Panc1 (cell line): Measurements from ENCODE around the gene EHBP1. TPM values are rescaled to one million over a fixed set of nuclear protein-coding genes. Genes with fewer than 3 reads are reported as not detected.
"Not testable (repeated sequence)": the region's sequence is repeated elsewhere in the genome, so short reads cannot be mapped to it uniquely, and the experiment has no call there.

ENCODE experiments used
- ATAC-seq: fragments of 200-7000 bp; cut with Tn5 transposase; 2 replicates; pipeline ENCODE4 v1.9.1; 2020; ENCODE audit warnings: mild to moderate bottlenecking, moderate library complexity
- BruUV-seq: library from RNA; stranded (reverse); fragments of 400-500 nt; replicated peaks from 2 replicates; lab custom pipeline; 2021; lab: Mats Ljungman, UMichigan
- CTCF ChIA-PET: fragments of 300-600 bp; sonication (Branson Sonifier 250); formaldehyde crosslinking; loops from one replicate; lab custom pipeline; 2022; ENCODE audit warnings: antibody characterized with exemption; lab: Charles Lee
- POLR2A ChIA-PET: fragments of 300-600 bp; sonication (Branson Sonifier 250); formaldehyde crosslinking; loops from one replicate; lab custom pipeline; 2022; ENCODE audit warnings: antibody characterized with exemption; lab: Charles Lee
- DNase-seq: peaks from one replicate; pipeline ENCODE4 v3.0.0-alpha.2; 2010; ENCODE audit warnings: low read depth, low spot score
- H3K27ac ChIP-seq: 2 replicates; pipeline ENCODE4 v1.5.1; 2011; ENCODE audit warnings: mild to moderate bottlenecking, low read length, inconsistent platforms
- H3K27me3 ChIP-seq: fragments of 200-500 bp; sonication (Bioruptor generic); 2 replicates; pipeline ENCODE4 v1.6.0; 2014; ENCODE audit warnings: low read length, inconsistent platforms; ENCODE audit not compliant: control insufficient read depth, insufficient read depth
- H3K36me3 ChIP-seq: fragments of 200-500 bp; sonication (Bioruptor generic); 2 replicates; pipeline ENCODE4 v1.5.1; 2014; ENCODE audit warnings: inconsistent platforms, mild to moderate bottlenecking, low read length, moderate library complexity; ENCODE audit not compliant: control insufficient read depth, insufficient read depth
- H3K4me1 ChIP-seq: 2 replicates; pipeline ENCODE4 v1.5.1; 2011; ENCODE audit warnings: inconsistent platforms, mild to moderate bottlenecking, low read length, moderate library complexity; ENCODE audit not compliant: control insufficient read depth, insufficient read depth
- H3K4me3 ChIP-seq, 2 experiments: 2 replicates each; pipeline ENCODE4 v1.5.1; 2011 to 2012; ENCODE audit warnings: low read depth in 2 of 2, low read length in 2 of 2, mild to moderate bottlenecking in 2 of 2, inconsistent platforms in 1 of 2, moderate library complexity in 1 of 2
- H3K9me3 ChIP-seq: fragments of 200-500 bp; sonication (Bioruptor generic); 2 replicates; pipeline ENCODE4 v1.5.1; 2014; ENCODE audit warnings: low read depth, mild to moderate bottlenecking, inconsistent platforms, low read length, moderate library complexity; ENCODE audit not compliant: control insufficient read depth, insufficient read depth
- CTCF ChIP-seq: fragments of 450-650 bp; IDR thresholded peaks from 2 replicates; pipeline ENCODE4 v1.5.1; 2017; ENCODE audit warnings: mild to moderate bottlenecking
- POLR2AphosphoS5 ChIP-seq: IDR thresholded peaks from 2 replicates; pipeline ENCODE4 v1.6.1; 2012; ENCODE audit warnings: mild to moderate bottlenecking, low read depth, low read length, moderate library complexity
- REST ChIP-seq, 2 experiments: IDR thresholded peaks; 2 replicates each; pipeline ENCODE4 v1.6.1; 2011 to 2012; ENCODE audit warnings: low read depth in 2 of 2, control low read depth in 1 of 2, low read length in 1 of 2, mild to moderate bottlenecking in 1 of 2, moderate library complexity in 1 of 2; ENCODE audit not compliant: insufficient read depth in 1 of 2
- SIN3A ChIP-seq: IDR thresholded peaks from 2 replicates; pipeline ENCODE4 v1.6.1; 2012; ENCODE audit warnings: low read depth, mild to moderate bottlenecking, low read length, moderate library complexity, borderline replicate concordance; ENCODE audit not compliant: insufficient read depth
- TCF7L2 ChIP-seq: IDR thresholded peaks from 2 replicates; pipeline ENCODE4 v1.6.1; 2011; ENCODE audit warnings: mild to moderate bottlenecking, low read depth, low read length, inconsistent platforms
- in situ Hi-C: cut with HindIII; loops from 2 replicates; pipeline ENCODE4 v1.10.0; 2016; ENCODE audit warnings: low sequenced_read_pairs, low pct_unique_long_range_greater_than_20kb
- intact Hi-C: fragments of 100-400 bp; cut with micrococcal nuclease; formaldehyde crosslinking; loops from one replicate; pipeline ENCODE4 v1.10.0; 2022; ENCODE audit not compliant: unreplicated experiment
- total RNA-seq: library from RNA; stranded (reverse); gene quantifications from one replicate; pipeline ENCODE4 v1.2.1, GENCODE V29; 2021; ENCODE audit not compliant: unreplicated experiment

EHBP1 gene
- total RNA-seq, 1 experiment from 2014 or later: 46.1 TPM

DNA sequence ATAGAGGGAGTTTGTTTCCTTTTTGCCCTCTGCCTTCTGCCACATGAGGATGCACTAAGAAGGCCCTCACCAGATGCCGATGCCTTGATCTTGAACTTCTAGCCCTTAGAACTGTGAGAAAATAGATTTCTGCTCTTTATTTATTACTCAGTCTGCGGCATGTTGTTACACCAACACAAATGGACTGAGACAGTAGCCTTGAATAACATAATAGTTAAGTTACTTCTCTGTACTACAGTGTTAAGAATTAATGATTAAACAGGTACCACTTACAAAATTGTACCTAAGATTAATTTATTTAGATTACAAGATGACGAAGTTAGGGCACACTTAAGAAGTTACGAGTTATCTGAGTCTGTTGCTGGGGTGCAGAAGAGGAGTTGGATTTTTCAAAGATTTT lies 42.4 kb downstream of the EHBP1 start:
- H3K36me3 ChIP-seq: no peaks in the 10 kb centered on the region
- in situ Hi-C loops: no loop called here
- ChIA-PET CTCF (no interaction called here), POLR2A (no interaction called here)
- no TSS peak for BruUV-seq
- no peaks in the 10 kb centered on the region for H3K27me3 ChIP-seq
- no peak for TF ChIP-seq CTCF
- TF ChIP-seq POLR2AphosphoS5: no peak
- no peak for TF ChIP-seq REST (IDR thresholded peaks at IDR 0.05; ENCODE audit: insufficient read depth in 1 of 2, low read depth in 2 of 2, low read length in 1 of 2)
- no peak for TF ChIP-seq SIN3A
- TF ChIP-seq TCF7L2: no peak
- H3K9me3 ChIP-seq: no peaks in the 10 kb centered on the region
- H3K27ac ChIP-seq: no peak overlapping the region
- intact Hi-C loops: no loop called here
- H3K4me1 ChIP-seq: no peaks in the 10 kb centered on the region
- H3K4me3 ChIP-seq: no peak overlapping the region
- DNase-seq (no peak), ATAC-seq (no peak)

DNA sequence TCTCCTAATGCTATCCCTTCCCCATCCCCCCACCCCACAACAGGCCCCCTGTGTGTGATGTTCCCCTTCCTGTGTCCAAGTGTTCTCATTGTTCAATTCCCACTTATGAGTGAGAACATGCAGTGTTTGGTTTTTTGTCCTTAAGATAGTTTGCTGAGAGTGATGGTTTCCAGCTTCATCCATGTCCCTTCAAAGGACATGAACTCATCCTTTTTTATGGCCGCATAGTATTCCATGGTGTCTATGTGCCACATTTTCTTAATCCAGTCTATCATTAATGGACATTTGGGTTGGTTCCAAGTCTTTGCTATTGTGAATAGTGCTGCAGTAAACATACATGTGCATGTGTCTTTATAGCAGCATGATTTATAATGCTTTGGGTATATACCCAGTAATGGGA lies 43.6 kb downstream of the EHBP1 start:
- in situ Hi-C loops, H3K4me1 ChIP-seq, H3K4me3 ChIP-seq, H3K36me3 ChIP-seq, BruUV-seq, H3K9me3 ChIP-seq, H3K27ac ChIP-seq, POLR2A ChIA-PET, intact Hi-C loops, CTCF ChIA-PET, H3K27me3 ChIP-seq, ATAC-seq, DNase-seq: not testable (repeated sequence)

DNA sequence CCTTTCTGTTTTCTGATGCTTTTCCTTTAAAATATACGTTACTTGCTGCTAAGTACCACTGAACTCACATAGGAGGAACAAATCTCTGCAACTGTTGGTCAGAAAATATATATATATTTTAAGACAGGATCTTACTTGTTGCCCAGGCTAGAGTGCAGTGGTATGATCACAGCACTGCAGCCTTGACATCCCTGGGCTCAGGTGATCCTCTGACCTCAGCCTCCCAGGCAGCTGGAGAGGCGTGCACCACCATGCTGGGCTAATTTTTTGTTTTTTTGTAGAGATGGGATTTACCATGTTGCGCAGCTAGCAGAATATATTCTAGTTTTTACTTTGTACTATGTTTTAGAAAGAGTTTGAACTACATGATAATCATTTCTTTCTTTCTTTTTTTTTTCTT lies 51.5 kb downstream of the EHBP1 start:
- intact Hi-C loops: no loop called here
- no peaks in the 10 kb centered on the region for H3K9me3 ChIP-seq
- in situ Hi-C loops: no loop called here
- H3K27ac ChIP-seq: no peak overlapping the region
- DNase-seq (no peak), ATAC-seq (no peak)
- no peaks in the 10 kb centered on the region for H3K36me3 ChIP-seq
- H3K27me3 ChIP-seq: no peaks in the 10 kb centered on the region
- no TSS peak for BruUV-seq
- POLR2A ChIA-PET: no interaction called here
- TF ChIP-seq CTCF: no peak
- TF ChIP-seq REST (IDR thresholded peaks at IDR 0.05; ENCODE audit: insufficient read depth in 1 of 2, low read depth in 2 of 2, low read length in 1 of 2): no peak
- TF ChIP-seq TCF7L2: no peak
- no peak for TF ChIP-seq SIN3A
- no peak for TF ChIP-seq POLR2AphosphoS5
- H3K4me3 ChIP-seq: no peak overlapping the region
- peaks cover 4% of the 10 kb centered on the region; the same call in 1 of the 2 replicates for H3K4me1 ChIP-seq
- CTCF ChIA-PET: no interaction called here
